Measurements from ENCODE around the gene PDXK. TPM values are rescaled to one million over a fixed set of nuclear protein-coding genes. Genes with fewer than 3 reads are reported as not detected.

The PDXK gene
- total RNA-seq, 1 donor from 2014 or later, result 81.1 TPM

DNA sequence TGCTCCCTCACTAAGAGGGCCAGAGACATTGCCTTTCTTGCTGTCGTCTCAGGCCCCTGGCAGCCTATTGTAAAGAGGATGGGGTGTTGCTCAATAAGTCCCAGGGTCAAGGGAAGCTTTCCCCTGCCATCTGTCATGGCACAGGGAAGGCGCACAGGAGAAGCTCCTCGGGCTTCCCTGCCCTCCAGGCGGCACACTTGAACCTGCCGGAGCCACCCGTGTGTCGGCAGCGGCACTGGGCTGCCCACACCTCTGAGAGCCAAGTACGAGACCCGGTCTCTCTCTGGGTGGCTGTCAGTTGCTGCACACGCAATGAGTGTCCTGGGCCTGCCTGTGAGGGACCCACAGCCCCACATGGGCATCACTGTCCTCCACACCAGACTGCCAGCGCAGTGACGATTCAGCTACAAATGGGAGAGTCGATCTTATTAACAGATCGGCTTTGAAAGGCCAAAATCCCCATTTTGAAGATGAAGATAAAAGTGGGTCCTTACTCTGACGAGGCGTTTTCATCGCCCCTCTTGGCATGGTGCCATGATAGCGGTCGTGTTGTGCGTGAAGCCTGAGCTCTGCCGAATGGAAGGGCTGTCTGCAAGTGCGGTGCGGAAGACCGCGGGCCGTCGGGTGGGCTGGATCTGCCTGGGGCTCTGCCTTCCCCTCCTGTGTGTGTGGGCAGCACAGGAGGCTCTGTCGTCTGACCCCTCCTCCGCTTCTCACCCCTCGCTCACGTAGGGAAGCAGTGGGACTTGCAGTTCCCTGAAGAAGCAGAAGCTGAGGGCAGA is 29.2 kb upstream of the PDXK start:
- peaks cover 37% of the 10 kb centered on the region for H3K36me3 Mint-ChIP-seq
- no peak overlapping the region for H3K4me3 Mint-ChIP-seq
- TF ChIP-seq, protein P1, sequence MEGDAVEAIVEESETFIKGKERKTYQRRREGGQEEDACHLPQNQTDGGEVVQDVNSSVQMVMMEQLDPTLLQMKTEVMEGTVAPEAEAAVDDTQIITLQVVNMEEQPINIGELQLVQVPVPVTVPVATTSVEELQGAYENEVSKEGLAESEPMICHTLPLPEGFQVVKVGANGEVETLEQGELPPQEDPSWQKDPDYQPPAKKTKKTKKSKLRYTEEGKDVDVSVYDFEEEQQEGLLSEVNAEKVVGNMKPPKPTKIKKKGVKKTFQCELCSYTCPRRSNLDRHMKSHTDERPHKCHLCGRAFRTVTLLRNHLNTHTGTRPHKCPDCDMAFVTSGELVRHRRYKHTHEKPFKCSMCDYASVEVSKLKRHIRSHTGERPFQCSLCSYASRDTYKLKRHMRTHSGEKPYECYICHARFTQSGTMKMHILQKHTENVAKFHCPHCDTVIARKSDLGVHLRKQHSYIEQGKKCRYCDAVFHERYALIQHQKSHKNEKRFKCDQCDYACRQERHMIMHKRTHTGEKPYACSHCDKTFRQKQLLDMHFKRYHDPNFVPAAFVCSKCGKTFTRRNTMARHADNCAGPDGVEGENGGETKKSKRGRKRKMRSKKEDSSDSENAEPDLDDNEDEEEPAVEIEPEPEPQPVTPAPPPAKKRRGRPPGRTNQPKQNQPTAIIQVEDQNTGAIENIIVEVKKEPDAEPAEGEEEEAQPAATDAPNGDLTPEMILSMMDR (IDR thresholded peaks at IDR 0.05; ENCODE audit: unreplicated experiment), result no peak
- H3K9me3 Mint-ChIP-seq, result no peaks in the 10 kb centered on the region
- no peak overlapping the region for H3K27ac Mint-ChIP-seq
- no peaks in the 10 kb centered on the region for H3K4me1 Mint-ChIP-seq
- no peaks in the 10 kb centered on the region for H3K27me3 Mint-ChIP-seq (ENCODE audit: low read depth)
- no peak for DNase-seq (ENCODE audit: low spot score in 2 of 2, unreplicated experiment in 2 of 2)

DNA sequence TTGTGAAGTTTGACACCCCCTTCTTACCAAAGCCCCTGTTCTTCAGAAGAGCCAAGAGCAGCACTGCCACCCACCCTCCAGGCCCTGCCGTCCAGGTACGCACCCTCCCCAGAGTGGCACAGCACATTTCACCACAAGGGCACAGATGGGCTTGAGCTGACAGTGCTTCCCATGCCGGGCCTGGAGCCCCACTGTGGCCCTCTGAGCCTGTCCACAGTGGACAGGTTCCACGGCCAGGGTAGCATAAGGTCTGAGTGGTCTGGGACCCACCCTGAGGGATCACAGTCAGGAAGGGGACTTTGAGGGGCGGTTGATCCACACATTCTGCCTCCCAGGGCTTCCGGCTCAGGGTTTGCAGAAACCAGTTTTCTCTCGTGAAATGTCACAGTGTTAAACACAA is 28.6 kb upstream of the PDXK start:
- H3K9me3 Mint-ChIP-seq, result no peaks in the 10 kb centered on the region
- DNase-seq (ENCODE audit: low spot score in 2 of 2, unreplicated experiment in 2 of 2), result no peak
- peaks cover 36% of the 10 kb centered on the region for H3K36me3 Mint-ChIP-seq
- H3K27me3 Mint-ChIP-seq (ENCODE audit: low read depth), result no peaks in the 10 kb centered on the region
- H3K4me3 Mint-ChIP-seq, result no peak overlapping the region
- TF ChIP-seq, protein P1 (IDR thresholded peaks at IDR 0.05; ENCODE audit: unreplicated experiment), result no peak
- no peak overlapping the region for H3K27ac Mint-ChIP-seq
- no peaks in the 10 kb centered on the region for H3K4me1 Mint-ChIP-seq

DNA sequence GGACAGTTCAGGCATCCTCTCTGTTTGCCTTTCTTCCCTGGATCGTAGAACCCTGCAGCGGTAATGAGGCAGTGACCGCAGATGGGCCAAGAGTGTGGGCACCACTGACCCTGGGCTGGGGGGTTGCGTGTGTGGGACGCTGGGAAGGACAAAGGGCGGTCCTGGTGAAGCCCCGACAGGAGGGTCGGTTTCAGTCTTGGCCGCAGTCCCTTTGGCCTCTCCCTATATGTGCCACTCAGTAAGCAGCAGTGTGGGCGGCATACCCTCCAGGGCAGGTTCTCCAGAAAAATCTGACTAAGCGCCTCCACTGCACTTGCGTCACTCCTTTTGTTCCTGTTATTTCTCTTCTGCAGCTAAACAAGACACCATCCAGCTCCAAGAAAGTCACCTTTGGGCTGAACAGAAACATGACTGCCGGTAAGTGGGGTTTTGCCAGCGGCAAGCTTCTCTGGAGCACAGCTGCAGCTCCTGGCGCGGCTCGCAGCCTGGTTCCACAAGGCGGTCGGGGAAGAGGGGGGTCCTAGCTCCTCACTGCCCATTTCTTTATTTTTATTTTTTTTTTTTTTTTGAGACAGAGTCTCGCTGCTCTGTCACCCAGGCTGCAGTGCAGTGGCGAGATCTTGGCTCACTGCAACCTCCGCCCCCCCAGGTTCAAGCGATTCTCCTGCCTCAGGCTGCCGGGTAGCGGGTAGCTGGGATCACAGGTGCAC is 27.7 kb upstream of the PDXK start:
- Mint-ChIP-seq H3K27ac (no peak overlapping the region), H3K4me3 (no peak overlapping the region), H3K36me3 (peaks cover 36% of the 10 kb centered on the region), H3K9me3 (no peaks in the 10 kb centered on the region), H3K27me3 (ENCODE audit: low read depth) (no peaks in the 10 kb centered on the region), H3K4me1 (no peaks in the 10 kb centered on the region)
- no peak for DNase-seq (ENCODE audit: low spot score in 2 of 2, unreplicated experiment in 2 of 2)
- TF ChIP-seq, protein P1 (IDR thresholded peaks at IDR 0.05; ENCODE audit: unreplicated experiment), result no peak

DNA sequence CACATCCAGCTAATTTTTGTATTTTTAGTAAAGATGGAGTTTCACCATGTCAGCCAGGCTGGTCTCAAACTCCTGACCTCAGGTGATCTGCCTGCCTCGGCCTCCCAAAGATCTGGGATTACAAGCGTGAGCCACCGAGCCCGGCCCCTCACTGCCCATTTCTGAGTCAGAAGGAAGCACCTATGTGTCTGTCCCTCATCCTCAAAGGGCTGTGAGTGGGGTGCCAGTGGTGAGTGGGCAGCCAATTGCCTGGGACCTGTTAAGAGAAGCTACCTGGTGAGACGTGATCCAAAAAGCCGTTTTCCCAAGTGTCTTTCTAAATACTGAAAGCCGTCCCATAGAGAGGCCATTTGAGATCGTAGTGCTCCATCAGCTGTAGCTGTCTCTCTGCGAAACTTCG is 27.1 kb upstream of the PDXK start:
- TF ChIP-seq, protein P1 (IDR thresholded peaks at IDR 0.05; ENCODE audit: unreplicated experiment), result no peak
- Mint-ChIP-seq H3K27ac (no peak overlapping the region), H3K27me3 (ENCODE audit: low read depth) (no peaks in the 10 kb centered on the region), H3K4me3 (no peak overlapping the region), H3K4me1 (no peaks in the 10 kb centered on the region), H3K36me3 (peaks cover 31% of the 10 kb centered on the region), H3K9me3 (no peaks in the 10 kb centered on the region)
- no peak for DNase-seq (ENCODE audit: low spot score in 2 of 2, unreplicated experiment in 2 of 2)

DNA sequence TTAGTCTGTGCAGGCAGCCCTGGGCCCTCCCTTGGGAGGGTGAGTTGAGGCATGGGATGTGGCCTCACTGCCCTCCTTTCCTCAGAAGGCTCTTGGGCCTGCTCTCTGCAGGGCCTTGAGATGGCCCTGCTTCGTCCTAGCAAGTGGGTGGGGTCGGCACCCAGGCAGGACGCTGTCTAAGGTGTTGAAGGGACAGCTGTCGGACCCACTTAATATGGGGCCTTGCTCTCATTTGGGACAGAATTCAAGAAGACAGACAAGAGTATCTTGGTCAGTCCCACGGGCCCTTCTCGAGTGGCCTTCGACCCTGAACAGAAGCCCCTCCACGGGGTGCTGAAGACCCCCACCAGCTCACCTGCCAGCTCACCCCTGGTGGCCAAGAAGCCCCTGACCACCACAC is 26.0 kb upstream of the PDXK start:
- Mint-ChIP-seq H3K36me3 (peaks cover 27% of the 10 kb centered on the region), H3K4me1 (no peaks in the 10 kb centered on the region), H3K9me3 (no peaks in the 10 kb centered on the region), H3K27ac (no peak overlapping the region), H3K27me3 (ENCODE audit: low read depth) (no peaks in the 10 kb centered on the region), H3K4me3 (no peak overlapping the region)
- DNase-seq (ENCODE audit: low spot score in 2 of 2, unreplicated experiment in 2 of 2), result no peak
- TF ChIP-seq, protein P1 (IDR thresholded peaks at IDR 0.05; ENCODE audit: unreplicated experiment), result no peak
